ENCODE results near the gene RBMS3.

GRCh38 chr3:29585368-29585767 lies 304.5 kb downstream of the RBMS3 start:
- TF ChIP-seq POLR2A (IDR thresholded peaks at IDR 0.05) (no peak), CTCF (IDR thresholded peaks at IDR 0.05) (no peak)
